ENCODE measurements around the gene BARX1. TPM values are rescaled to one million over a fixed set of nuclear protein-coding genes. Genes with fewer than 3 reads are reported as not detected.
"Not testable (repeated sequence)": the region's sequence is repeated elsewhere in the genome, so short reads cannot be mapped to it uniquely, and the experiment has no call there.

The BARX1 gene
- total RNA-seq, 1 donor from 2014 or later = 11.8 TPM

DNA sequence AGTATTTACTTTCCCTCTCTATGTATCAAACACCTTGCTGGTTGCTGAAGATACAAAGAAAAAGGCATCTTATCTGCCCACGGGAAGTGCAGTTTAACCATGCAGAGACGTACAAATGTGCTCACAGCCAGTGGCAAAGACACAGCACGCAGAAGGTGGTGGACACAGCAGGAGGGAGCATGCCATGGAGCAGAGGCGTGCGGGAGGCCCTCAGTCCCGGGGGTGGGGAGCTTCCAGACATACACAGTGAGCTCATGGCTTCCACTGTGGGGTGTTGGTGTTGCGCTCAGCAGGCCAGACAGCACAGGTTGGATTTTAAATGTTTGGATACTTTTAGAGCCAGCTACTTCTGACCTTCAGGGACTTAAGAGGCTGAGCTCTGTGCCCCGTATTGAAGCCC, 8.8 kb upstream of the BARX1 start:
- Mint-ChIP-seq H3K36me3 (no peaks in the 10 kb centered on the region), H3K4me3 (no peak overlapping the region), H3K27me3 (peaks cover 56% of the 10 kb centered on the region), H3K9me3 (no peaks in the 10 kb centered on the region), H3K4me1 (ENCODE audit: unreplicated experiment) (peaks cover 10% of the 10 kb centered on the region), H3K27ac (no peak overlapping the region)
- DNase-seq (ENCODE audit: extremely low spot score, unreplicated experiment) = peak; percentile 54
- TF ChIP-seq, protein P1, sequence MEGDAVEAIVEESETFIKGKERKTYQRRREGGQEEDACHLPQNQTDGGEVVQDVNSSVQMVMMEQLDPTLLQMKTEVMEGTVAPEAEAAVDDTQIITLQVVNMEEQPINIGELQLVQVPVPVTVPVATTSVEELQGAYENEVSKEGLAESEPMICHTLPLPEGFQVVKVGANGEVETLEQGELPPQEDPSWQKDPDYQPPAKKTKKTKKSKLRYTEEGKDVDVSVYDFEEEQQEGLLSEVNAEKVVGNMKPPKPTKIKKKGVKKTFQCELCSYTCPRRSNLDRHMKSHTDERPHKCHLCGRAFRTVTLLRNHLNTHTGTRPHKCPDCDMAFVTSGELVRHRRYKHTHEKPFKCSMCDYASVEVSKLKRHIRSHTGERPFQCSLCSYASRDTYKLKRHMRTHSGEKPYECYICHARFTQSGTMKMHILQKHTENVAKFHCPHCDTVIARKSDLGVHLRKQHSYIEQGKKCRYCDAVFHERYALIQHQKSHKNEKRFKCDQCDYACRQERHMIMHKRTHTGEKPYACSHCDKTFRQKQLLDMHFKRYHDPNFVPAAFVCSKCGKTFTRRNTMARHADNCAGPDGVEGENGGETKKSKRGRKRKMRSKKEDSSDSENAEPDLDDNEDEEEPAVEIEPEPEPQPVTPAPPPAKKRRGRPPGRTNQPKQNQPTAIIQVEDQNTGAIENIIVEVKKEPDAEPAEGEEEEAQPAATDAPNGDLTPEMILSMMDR (conservative IDR thresholded peaks at IDR 0.05) = no peak

DNA sequence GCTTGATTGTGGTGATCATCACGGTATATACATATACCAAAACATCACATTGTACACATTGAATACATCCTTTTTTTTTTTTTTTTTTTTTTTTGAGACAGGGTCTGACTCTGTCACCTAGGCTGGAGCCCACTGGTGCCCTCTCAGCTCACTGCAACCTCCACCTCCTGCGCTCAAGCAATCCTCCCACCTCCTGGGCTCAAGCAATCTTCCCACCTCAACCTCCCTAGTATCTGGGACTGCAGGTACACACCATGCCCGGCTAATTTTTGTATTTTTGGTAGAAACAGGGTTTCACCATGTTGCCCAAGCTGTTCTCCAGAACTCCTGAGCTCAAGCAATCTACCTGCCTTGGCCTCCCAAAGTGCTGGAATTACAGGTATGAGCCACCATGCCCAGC, 8.3 kb upstream of the BARX1 start:
- not testable (repeated sequence) for H3K4me1 Mint-ChIP-seq (ENCODE audit: unreplicated experiment); H3K27ac Mint-ChIP-seq; H3K4me3 Mint-ChIP-seq; H3K36me3 Mint-ChIP-seq; H3K9me3 Mint-ChIP-seq
- DNase-seq (ENCODE audit: extremely low spot score, unreplicated experiment) = peak; percentile 20
- peaks cover 61% of the 10 kb centered on the region for H3K27me3 Mint-ChIP-seq

DNA sequence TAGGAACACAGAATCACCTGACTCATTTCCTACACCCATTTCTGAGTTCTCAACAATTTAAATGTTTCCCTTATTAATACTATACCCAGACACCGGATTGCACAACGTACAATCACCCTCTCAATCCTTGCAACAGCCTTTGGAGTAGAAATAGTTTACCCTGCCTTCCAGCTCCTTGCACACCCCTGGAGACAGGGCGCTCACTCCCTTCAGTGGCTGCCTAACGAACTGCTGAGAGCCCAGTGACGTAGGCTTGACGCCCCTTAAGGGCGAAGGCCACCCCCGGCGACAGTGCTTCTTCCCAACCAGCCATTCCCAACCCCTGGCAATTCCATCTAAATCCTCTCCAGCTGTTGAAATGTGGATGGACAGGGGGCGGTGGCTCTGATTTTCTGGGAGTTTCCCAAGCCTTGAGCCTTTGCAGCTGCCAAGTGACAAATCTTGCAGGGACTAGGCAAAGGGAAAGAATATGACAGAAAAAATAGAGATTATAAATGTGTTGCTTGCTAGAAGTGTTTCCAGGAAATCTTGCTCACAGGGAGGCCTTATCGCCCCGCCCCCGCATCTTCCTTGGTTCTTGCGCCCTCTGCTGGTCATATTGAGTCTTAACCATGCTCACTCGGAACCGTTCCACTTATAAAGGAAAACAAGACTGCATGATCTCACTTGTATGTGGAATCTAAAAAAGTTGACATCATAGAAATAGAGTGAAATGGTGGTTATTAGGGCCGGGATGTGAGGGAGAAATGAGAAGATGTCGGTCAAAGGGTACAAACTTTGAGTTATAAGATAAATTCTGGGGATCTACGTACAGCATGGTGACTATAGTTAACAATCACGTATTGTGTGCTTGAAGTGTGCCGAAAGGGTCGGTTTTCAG, 7.6 kb upstream of the BARX1 start:
- TF ChIP-seq, protein P1 (conservative IDR thresholded peaks at IDR 0.05) = peak; percentile 95
- H3K4me1 Mint-ChIP-seq (ENCODE audit: unreplicated experiment) = peaks cover 10% of the 10 kb centered on the region
- no peak overlapping the region for H3K4me3 Mint-ChIP-seq
- H3K9me3 Mint-ChIP-seq = no peaks in the 10 kb centered on the region
- DNase-seq (ENCODE audit: extremely low spot score, unreplicated experiment) = peak; percentile 79
- no peaks in the 10 kb centered on the region for H3K36me3 Mint-ChIP-seq
- H3K27ac Mint-ChIP-seq = no peak overlapping the region
- peaks cover 66% of the 10 kb centered on the region for H3K27me3 Mint-ChIP-seq

DNA sequence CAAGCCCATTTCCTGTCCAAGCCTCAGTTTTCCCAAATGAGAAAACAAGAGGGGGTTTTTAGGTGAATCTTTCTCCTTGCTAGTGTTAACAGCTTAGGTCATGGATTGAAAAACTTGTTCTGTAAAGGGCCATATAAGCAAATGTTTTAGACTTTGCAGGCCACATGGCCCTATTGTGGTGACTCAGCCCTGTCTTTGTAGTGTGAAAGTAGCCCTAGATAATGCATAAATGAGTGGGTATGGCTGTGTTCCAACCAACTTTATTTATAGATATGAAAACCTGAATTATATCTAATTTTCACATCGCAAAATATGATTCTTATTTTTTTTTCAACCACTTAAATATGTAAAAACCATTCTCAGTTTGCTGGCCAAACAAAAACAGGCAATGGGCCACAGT, 6.9 kb upstream of the BARX1 start:
- no peak overlapping the region for H3K27ac Mint-ChIP-seq
- H3K36me3 Mint-ChIP-seq = no peaks in the 10 kb centered on the region
- TF ChIP-seq, protein P1 (conservative IDR thresholded peaks at IDR 0.05) = no peak
- H3K9me3 Mint-ChIP-seq = no peaks in the 10 kb centered on the region
- peaks cover 74% of the 10 kb centered on the region for H3K27me3 Mint-ChIP-seq
- H3K4me3 Mint-ChIP-seq = no peak overlapping the region
- DNase-seq (ENCODE audit: extremely low spot score, unreplicated experiment) = no peak
- H3K4me1 Mint-ChIP-seq (ENCODE audit: unreplicated experiment) = peaks cover 10% of the 10 kb centered on the region

DNA sequence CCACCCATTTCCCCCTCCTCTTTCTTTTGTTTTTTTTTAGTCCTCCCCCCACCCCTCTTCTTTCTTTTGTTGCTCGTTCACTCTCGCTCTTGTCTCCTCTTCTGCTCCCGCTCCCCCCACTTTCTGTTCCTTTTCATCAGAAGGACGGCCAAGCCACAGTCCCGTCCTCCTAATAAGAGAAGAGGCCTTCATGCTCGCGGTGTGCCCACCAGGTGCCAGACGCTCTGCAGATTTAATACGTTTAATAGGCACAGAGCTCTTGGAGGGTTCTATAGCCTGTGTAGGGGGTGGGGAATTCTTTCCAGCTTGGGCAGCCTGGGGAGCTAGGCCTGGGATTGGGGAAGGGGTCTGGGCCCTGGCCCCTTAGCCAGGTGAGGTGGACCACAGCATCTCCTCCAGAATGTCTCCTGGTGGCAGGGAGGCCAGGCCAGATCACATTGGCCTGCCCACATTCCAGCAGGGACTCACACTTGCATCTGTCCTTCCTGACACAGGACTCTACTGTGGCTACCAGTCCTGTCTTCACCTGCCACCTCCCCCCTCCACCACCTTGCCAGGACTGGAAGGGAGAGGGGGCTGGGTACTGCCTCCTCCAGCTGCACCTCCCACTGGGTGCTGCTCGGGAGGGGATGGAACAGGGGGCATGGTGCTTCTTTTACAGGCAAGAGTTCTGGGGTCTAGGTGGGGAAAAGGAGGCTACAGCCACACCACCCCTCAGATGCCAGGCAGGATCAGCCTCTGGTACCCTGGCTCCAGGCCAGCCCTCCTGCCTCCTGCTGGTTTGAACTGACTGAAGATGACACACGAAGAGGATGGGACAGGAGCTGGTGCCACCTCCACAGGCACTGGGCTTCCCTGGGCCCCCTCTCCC, 6.1 kb upstream of the BARX1 start:
- H3K27me3 Mint-ChIP-seq = peaks cover 80% of the 10 kb centered on the region
- H3K27ac Mint-ChIP-seq = no peak overlapping the region
- H3K4me1 Mint-ChIP-seq (ENCODE audit: unreplicated experiment) = peaks cover 10% of the 10 kb centered on the region
- no peaks in the 10 kb centered on the region for H3K36me3 Mint-ChIP-seq
- TF ChIP-seq, protein P1 (conservative IDR thresholded peaks at IDR 0.05) = no peak
- no peaks in the 10 kb centered on the region for H3K9me3 Mint-ChIP-seq
- peak; percentile 42 for DNase-seq (ENCODE audit: extremely low spot score, unreplicated experiment)
- no peak overlapping the region for H3K4me3 Mint-ChIP-seq
